ENCODE results near the gene FGD5.

The FGD5 gene

GRCh38 chr3:14867936-14868570 lies 49.3 kb downstream of the FGD5 start:
- Histone ChIP-seq H3K4me3 (replicated peaks; ENCODE audit: low read depth, low read length) (no peak overlapping the region), H3K36me3 (ENCODE audit: control insufficient read depth, insufficient read depth, low read length) (no peaks in the 10 kb centered on the region), H3K27me3 (replicated peaks; ENCODE audit: control insufficient read depth, insufficient read depth, low read length) (no peaks in the 10 kb centered on the region; the same call in 1 of the 2 replicates)
- no peak for DNase-seq (ENCODE audit: extremely low read depth, insufficient read length)
- TF ChIP-seq CTCF (IDR thresholded peaks at IDR 0.05; ENCODE audit: insufficient read depth, low read length, poor library complexity, severe bottlenecking): no peak

GRCh38 chr3:14869917-14870782 lies 51.4 kb downstream of the FGD5 start:
- Histone ChIP-seq H3K4me3 (replicated peaks; ENCODE audit: low read depth, low read length) (no peak overlapping the region), H3K27me3 (replicated peaks; ENCODE audit: control insufficient read depth, insufficient read depth, low read length) (no peaks in the 10 kb centered on the region; the same call in 1 of the 2 replicates), H3K36me3 (ENCODE audit: control insufficient read depth, insufficient read depth, low read length) (no peaks in the 10 kb centered on the region)
- DNase-seq (ENCODE audit: extremely low read depth, insufficient read length): no peak
- TF ChIP-seq CTCF (IDR thresholded peaks at IDR 0.05; ENCODE audit: insufficient read depth, low read length, poor library complexity, severe bottlenecking): no peak

GRCh38 chr3:14870783-14871060 lies 52.0 kb downstream of the FGD5 start:
- no peak for TF ChIP-seq CTCF (IDR thresholded peaks at IDR 0.05; ENCODE audit: insufficient read depth, low read length, poor library complexity, severe bottlenecking)
- Histone ChIP-seq H3K4me3 (replicated peaks; ENCODE audit: low read depth, low read length) (no peak overlapping the region), H3K27me3 (replicated peaks; ENCODE audit: control insufficient read depth, insufficient read depth, low read length) (no peaks in the 10 kb centered on the region; the same call in 1 of the 2 replicates), H3K36me3 (ENCODE audit: control insufficient read depth, insufficient read depth, low read length) (no peaks in the 10 kb centered on the region)
- no peak for DNase-seq (ENCODE audit: extremely low read depth, insufficient read length)

- DNase-seq (ENCODE audit: extremely low read depth, insufficient read length): no peak
- no peak for TF ChIP-seq CTCF (IDR thresholded peaks at IDR 0.05; ENCODE audit: insufficient read depth, low read length, poor library complexity, severe bottlenecking)
- no peak overlapping the region for H3K4me3 ChIP-seq (replicated peaks; ENCODE audit: low read depth, low read length)
- no peaks in the 10 kb centered on the region; the same call in none of the 2 replicates for H3K27me3 ChIP-seq (replicated peaks; ENCODE audit: control insufficient read depth, insufficient read depth, low read length)
- H3K36me3 ChIP-seq (ENCODE audit: control insufficient read depth, insufficient read depth, low read length): no peaks in the 10 kb centered on the region
Measured at GRCh38 chr3:14871456-14872200, 52.9 kb downstream of the FGD5 start.

GRCh38 chr3:14872706-14873105 lies 53.9 kb downstream of the FGD5 start:
- no peak for TF ChIP-seq CTCF (IDR thresholded peaks at IDR 0.05; ENCODE audit: insufficient read depth, low read length, poor library complexity, severe bottlenecking)
- H3K4me3 ChIP-seq (replicated peaks; ENCODE audit: low read depth, low read length): no peak overlapping the region

More at GRCh38 chr3:14872706-14873105, 53.9 kb downstream of the FGD5 start:
- H3K27me3 ChIP-seq (replicated peaks; ENCODE audit: control insufficient read depth, insufficient read depth, low read length): no peaks in the 10 kb centered on the region; the same call in none of the 2 replicates
- no peaks in the 10 kb centered on the region for H3K36me3 ChIP-seq (ENCODE audit: control insufficient read depth, insufficient read depth, low read length)
- no peak for DNase-seq (ENCODE audit: extremely low read depth, insufficient read length)

All from GM06990 (cell line).